Fibroblast of mammary gland (primary cell): Measurements from ENCODE around the gene HMGXB4.

ENCODE experiments used
- DNase-seq: peaks from one replicate; pipeline ENCODE4 v3.0.0-alpha.2; 2010; ENCODE audit warnings: low read depth
- H3K4me3 ChIP-seq: 2 replicates; pipeline ENCODE4 v1.5.1; 2011; ENCODE audit warnings: low read depth, mild to moderate bottlenecking, low read length, moderate library complexity; ENCODE audit not compliant: control insufficient read depth
- CTCF ChIP-seq: conservative IDR thresholded peaks from 2 replicates; pipeline ENCODE4 v1.5.1; 2011; ENCODE audit warnings: low read depth, low read length, inconsistent platforms; ENCODE audit not compliant: control insufficient read depth, insufficient read depth

HMGXB4 gene

GRCh38 chr22:35215993-35216392 lies 41.3 kb upstream of the HMGXB4 start:
- DNase-seq, result no peak
- no peak overlapping the region for H3K4me3 ChIP-seq
- no peak for TF ChIP-seq CTCF

- DNase-seq, result no peak
- H3K4me3 ChIP-seq, result no peak overlapping the region
- no peak for TF ChIP-seq CTCF
These were observed 39.8 kb upstream of the HMGXB4 start for GRCh38 chr22:35217527-35217926.

GRCh38 chr22:35218079-35218478 lies 39.2 kb upstream of the HMGXB4 start:
- TF ChIP-seq CTCF, result no peak
- DNase-seq, result peak; percentile 55
- no peak overlapping the region for H3K4me3 ChIP-seq

GRCh38 chr22:35219012-35219411 lies 38.3 kb upstream of the HMGXB4 start:
- no peak for TF ChIP-seq CTCF
- peak; percentile 65 for DNase-seq
- no peak overlapping the region for H3K4me3 ChIP-seq

GRCh38 chr22:35220221-35220620 lies 37.1 kb upstream of the HMGXB4 start:
- no peak overlapping the region for H3K4me3 ChIP-seq
- no peak for DNase-seq
- no peak for TF ChIP-seq CTCF

GRCh38 chr22:35225010-35225409 lies 32.3 kb upstream of the HMGXB4 start:
- DNase-seq, result no peak
- no peak for TF ChIP-seq CTCF
- no peak overlapping the region for H3K4me3 ChIP-seq

GRCh38 chr22:35226958-35227647 lies 30.2 kb upstream of the HMGXB4 start:
- no peak for TF ChIP-seq CTCF
- no peak overlapping the region for H3K4me3 ChIP-seq
- DNase-seq, result no peak
